Stimulated activated memory B cell treated with anti-CD40 and anti-IgM and Interleukin-4, amounts not matched to agents 10 μg/mL and 1 μg/mL and 100 μg/mL, for 72 hours (primary cell): Measurements from ENCODE around the gene GTF3C4.

Source experiments
- ATAC-seq: fragments of 150-1000 bp; cut with Tn5 transposase; 2 replicates; pipeline ENCODE4 v1.10.0; 2021
- H3K27ac Mint-ChIP-seq: one replicate; pipeline ENCODE4 v1.8.0; 2022; ENCODE audit warnings: mild to moderate bottlenecking, mixed read lengths
- H3K27me3 Mint-ChIP-seq: one replicate; pipeline ENCODE4 v1.8.0; 2022; ENCODE audit warnings: mixed read lengths
- H3K36me3 Mint-ChIP-seq: one replicate; pipeline ENCODE4 v1.8.0; 2022; ENCODE audit warnings: mixed read lengths
- H3K4me1 Mint-ChIP-seq: one replicate; pipeline ENCODE4 v1.8.0; 2022; ENCODE audit warnings: mixed read lengths
- H3K4me3 Mint-ChIP-seq: one replicate; pipeline ENCODE4 v1.8.0; 2022; ENCODE audit warnings: mild to moderate bottlenecking, moderate library complexity, mixed read lengths
- H3K9me3 Mint-ChIP-seq: one replicate; pipeline ENCODE4 v1.8.0; 2022; ENCODE audit warnings: mixed read lengths

Gene GTF3C4, protein sequence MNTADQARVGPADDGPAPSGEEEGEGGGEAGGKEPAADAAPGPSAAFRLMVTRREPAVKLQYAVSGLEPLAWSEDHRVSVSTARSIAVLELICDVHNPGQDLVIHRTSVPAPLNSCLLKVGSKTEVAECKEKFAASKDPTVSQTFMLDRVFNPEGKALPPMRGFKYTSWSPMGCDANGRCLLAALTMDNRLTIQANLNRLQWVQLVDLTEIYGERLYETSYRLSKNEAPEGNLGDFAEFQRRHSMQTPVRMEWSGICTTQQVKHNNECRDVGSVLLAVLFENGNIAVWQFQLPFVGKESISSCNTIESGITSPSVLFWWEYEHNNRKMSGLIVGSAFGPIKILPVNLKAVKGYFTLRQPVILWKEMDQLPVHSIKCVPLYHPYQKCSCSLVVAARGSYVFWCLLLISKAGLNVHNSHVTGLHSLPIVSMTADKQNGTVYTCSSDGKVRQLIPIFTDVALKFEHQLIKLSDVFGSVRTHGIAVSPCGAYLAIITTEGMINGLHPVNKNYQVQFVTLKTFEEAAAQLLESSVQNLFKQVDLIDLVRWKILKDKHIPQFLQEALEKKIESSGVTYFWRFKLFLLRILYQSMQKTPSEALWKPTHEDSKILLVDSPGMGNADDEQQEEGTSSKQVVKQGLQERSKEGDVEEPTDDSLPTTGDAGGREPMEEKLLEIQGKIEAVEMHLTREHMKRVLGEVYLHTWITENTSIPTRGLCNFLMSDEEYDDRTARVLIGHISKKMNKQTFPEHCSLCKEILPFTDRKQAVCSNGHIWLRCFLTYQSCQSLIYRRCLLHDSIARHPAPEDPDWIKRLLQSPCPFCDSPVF

DNA sequence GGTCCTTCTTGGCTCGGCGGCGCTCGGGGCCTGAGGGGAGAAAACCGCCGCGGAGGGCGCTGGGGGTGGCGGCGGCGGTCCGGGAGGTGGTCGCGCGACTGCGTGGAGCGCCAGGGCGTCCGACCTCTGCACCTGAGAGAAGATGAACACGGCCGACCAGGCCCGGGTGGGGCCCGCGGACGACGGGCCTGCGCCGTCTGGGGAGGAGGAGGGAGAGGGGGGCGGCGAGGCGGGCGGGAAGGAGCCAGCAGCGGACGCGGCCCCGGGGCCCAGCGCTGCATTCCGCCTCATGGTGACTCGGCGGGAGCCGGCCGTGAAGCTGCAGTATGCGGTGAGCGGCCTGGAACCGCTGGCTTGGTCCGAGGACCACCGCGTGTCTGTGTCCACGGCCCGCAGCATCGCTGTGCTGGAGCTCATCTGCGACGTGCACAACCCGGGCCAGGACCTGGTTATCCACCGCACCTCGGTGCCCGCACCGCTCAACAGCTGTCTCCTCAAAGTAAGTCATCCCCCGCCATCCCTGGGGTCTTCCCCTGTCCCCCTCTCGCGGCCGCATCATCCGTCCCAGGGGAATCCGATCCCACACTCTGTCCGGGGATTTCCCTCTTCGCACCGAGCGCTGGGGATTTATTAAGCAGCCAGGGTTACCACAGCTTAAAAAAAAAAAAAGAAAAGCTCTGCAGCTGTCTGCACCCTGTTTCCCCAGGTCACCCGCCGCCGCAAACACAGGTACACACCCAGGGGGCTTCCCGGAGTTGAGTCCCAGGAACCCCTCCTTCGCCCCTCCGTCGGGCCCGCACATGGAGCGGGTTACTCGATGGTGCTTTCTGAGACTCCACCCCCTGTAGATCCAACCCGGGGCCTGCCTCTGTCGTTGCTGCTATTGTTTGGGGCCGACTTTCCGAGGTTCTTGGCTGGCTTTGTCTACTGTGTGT, at the start of gene GTF3C4:
TSS of gene GTF3C4 (plus strand) at position 8 of the 935 bp plus-strand sequence. CDS start at position 143, 135 bp downstream.
- peaks cover 6% of the 10 kb centered on the region for H3K36me3 Mint-ChIP-seq

DNA sequence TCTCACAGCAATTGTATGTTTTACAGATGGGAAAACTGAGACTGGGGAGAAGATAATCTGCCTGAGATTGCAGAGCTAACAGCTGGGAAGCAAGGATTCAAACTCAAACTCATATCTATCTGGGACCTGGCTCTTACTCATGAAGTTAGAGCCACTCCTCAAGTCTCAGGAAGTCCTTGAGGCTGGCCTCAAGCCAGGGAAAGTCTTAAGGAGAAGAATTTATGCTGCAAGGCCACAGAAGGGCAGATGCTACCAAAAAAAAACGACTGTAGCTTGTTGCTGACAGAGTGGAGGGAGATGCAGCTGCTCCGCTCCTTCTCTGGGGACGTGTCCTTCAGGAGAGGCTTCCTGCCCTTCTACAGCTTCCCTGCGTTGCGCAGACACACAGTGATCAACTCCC, 48.1 kb upstream of the GTF3C4 start:
- H3K4me3 Mint-ChIP-seq, result no peak overlapping the region
- no peaks in the 10 kb centered on the region for H3K4me1 Mint-ChIP-seq
- H3K27me3 Mint-ChIP-seq, result no peaks in the 10 kb centered on the region
- no peaks in the 10 kb centered on the region for H3K9me3 Mint-ChIP-seq
- no peak for ATAC-seq
- peaks cover 55% of the 10 kb centered on the region for H3K36me3 Mint-ChIP-seq
- no peak overlapping the region for H3K27ac Mint-ChIP-seq

More for the DNA sequence above, at the start of gene GTF3C4:
- Mint-ChIP-seq H3K27ac (peak within 1 kb of the TSS; percentile 96), H3K9me3 (no peaks in the 10 kb centered on the region), H3K4me1 (peaks cover 47% of the 10 kb centered on the region), H3K27me3 (no peaks in the 10 kb centered on the region), H3K4me3 (peak within 1 kb of the TSS; percentile 85)
- peak; percentile 84 for ATAC-seq

DNA sequence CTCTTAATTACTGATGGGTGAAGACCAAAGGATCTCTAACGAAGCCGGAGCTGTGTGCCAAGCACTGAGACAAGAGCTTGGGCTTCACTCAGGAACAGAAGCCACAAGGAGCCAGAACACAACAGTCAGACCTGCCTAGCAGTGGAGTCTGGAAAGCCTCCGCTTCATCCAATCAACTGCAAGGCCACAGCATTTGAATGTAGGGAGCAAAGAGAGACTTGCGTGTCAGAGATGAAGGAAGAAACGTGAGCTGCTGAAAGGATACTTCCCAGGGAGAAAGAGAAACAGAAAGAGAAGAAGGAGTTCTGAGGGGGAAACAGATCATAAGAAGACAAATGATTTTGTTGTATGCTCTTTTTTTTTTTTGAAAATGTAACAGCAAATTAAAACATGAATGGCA, 44.0 kb upstream of the GTF3C4 start:
- H3K27me3 Mint-ChIP-seq, result no peaks in the 10 kb centered on the region
- no peaks in the 10 kb centered on the region for H3K4me1 Mint-ChIP-seq
- no peak overlapping the region for H3K27ac Mint-ChIP-seq
- no peaks in the 10 kb centered on the region for H3K9me3 Mint-ChIP-seq
- H3K36me3 Mint-ChIP-seq, result peaks cover 67% of the 10 kb centered on the region
- ATAC-seq, result no peak
- H3K4me3 Mint-ChIP-seq, result no peak overlapping the region

DNA sequence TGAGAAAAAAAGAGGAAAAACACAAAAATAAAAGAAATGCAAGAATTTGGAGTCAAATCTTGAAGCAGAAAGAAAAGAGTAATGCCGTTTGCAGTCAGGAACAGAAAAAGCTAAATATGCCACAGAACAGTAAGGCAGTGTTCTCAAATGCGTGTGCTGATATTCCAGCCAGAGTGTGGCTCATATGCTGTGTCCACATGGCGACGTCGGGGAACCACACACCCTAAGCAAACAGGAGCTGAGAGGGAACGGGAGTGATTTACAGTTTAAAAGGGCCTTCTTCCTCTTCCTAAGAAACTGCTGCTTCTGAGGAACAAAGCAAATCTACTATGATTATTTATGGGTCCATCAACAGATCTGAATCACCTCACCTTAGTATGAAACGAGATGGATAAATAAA, 43.2 kb upstream of the GTF3C4 start:
- ATAC-seq, result no peak
- Mint-ChIP-seq H3K9me3 (no peaks in the 10 kb centered on the region), H3K27me3 (no peaks in the 10 kb centered on the region), H3K27ac (no peak overlapping the region), H3K4me3 (no peak overlapping the region), H3K36me3 (peaks cover 72% of the 10 kb centered on the region), H3K4me1 (no peaks in the 10 kb centered on the region)

DNA sequence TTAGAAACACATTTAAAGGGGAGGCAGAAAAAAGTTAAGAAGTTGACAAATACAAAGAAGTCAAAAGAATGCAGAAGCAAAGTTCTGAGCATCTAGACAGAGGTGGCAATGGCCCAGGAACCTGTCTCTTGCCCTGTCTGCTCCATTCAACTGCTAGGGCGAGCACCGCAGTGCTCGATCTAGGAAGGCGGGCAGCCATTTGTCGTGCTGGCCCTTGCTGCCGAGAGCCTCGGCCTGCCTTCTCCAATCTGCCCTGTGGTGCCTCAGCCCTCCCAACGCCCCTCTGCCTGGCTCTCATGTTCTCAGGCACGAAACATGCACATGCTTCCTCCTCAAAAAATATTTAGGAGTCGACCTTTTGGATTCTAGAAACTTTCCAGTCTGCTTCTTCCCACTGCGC, 42.7 kb upstream of the GTF3C4 start:
- no peaks in the 10 kb centered on the region for H3K27me3 Mint-ChIP-seq
- no peak overlapping the region for H3K27ac Mint-ChIP-seq
- no peak for ATAC-seq
- H3K36me3 Mint-ChIP-seq, result peaks cover 77% of the 10 kb centered on the region
- no peaks in the 10 kb centered on the region for H3K9me3 Mint-ChIP-seq
- no peaks in the 10 kb centered on the region for H3K4me1 Mint-ChIP-seq
- H3K4me3 Mint-ChIP-seq, result no peak overlapping the region

DNA sequence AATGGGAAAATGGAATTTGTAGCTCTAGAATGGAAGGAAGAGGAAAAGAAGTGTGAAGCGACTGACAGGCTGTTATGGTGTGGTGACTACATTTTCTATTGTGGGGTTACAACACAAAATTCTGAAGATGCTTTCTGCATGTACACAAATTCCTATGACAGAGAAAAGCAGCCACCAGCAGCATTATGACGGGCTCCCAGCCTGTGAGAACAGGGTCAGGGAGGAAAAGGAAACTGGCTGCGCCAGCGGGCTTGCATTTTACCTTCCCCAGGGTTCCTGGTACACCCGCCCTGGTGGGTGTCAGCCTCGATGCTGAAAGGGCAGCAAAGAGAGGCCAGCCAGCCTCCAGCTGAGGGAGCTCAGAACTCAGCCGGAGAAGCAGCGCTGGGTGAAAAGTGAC, 41.5 kb upstream of the GTF3C4 start:
- Mint-ChIP-seq H3K36me3 (peaks cover 88% of the 10 kb centered on the region), H3K27ac (no peak overlapping the region), H3K9me3 (no peaks in the 10 kb centered on the region), H3K27me3 (no peaks in the 10 kb centered on the region), H3K4me3 (no peak overlapping the region), H3K4me1 (no peaks in the 10 kb centered on the region)
- ATAC-seq, result no peak

DNA sequence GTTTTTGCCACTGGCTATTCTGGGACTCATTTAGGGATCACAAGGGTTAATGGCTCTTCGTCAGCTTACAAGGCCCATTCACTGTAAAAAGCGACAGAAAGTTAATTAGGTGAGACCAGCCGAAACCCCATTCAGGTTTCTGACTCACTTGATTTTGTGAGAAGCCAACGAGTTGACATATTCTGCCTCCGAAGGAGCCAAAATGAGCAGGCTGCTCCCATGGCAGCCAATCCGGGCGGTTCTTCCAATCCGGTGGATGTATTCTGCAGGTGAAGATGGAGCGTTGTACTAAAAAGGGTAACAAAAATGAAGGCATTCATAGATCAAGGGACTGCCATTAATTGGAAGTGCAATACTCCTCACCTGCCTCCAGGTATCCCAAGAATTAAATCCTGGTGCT, 40.1 kb upstream of the GTF3C4 start:
- no peaks in the 10 kb centered on the region for H3K4me1 Mint-ChIP-seq
- H3K27ac Mint-ChIP-seq, result no peak overlapping the region
- peaks cover 96% of the 10 kb centered on the region for H3K36me3 Mint-ChIP-seq
- no peak for ATAC-seq
- H3K9me3 Mint-ChIP-seq, result no peaks in the 10 kb centered on the region
- no peaks in the 10 kb centered on the region for H3K27me3 Mint-ChIP-seq
- no peak overlapping the region for H3K4me3 Mint-ChIP-seq

DNA sequence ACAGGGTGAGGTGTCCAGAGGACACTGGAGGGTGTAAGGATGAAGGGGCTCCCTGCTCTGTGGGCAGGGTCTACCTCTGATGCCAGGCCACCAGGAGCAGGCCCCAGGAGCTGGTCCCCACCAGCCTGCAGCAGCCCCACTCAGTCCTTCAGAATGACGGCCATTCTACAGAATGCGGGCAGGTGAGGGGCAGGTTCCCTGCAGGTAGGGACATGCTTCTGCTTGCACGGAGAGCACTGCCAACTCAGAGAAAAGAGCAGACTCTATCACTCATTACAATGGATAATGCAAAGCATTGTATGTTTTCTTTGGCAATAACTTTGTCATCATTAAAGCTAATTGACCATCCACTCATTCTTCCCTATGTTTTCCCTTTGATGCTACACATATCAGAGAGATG, 39.5 kb upstream of the GTF3C4 start:
- no peaks in the 10 kb centered on the region for H3K4me1 Mint-ChIP-seq
- ATAC-seq, result no peak
- no peaks in the 10 kb centered on the region for H3K9me3 Mint-ChIP-seq
- H3K36me3 Mint-ChIP-seq, result peaks cover 90% of the 10 kb centered on the region
- no peaks in the 10 kb centered on the region for H3K27me3 Mint-ChIP-seq
- no peak overlapping the region for H3K4me3 Mint-ChIP-seq
- no peak overlapping the region for H3K27ac Mint-ChIP-seq

DNA sequence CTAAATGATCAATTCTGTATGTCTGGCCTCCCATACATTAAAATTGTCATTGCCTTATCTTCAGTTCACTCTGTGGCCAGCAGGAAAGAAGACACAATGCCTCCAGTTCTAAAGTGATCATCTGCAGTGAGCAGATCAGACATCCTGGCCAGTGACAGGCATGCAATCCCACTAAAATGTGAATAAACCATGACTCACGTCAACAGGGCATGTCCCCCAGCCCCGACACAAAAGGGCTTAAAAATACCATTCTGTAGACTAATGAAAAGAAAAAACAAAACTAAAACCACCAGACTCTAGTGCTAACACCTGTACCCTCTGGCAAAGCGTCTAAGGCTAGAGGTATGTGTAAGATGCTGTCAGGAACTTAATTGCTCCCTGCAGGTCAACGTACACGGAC, 39.0 kb upstream of the GTF3C4 start:
- H3K27me3 Mint-ChIP-seq, result no peaks in the 10 kb centered on the region
- H3K36me3 Mint-ChIP-seq, result peaks cover 86% of the 10 kb centered on the region
- no peaks in the 10 kb centered on the region for H3K9me3 Mint-ChIP-seq
- H3K27ac Mint-ChIP-seq, result no peak overlapping the region
- H3K4me3 Mint-ChIP-seq, result no peak overlapping the region
- no peak for ATAC-seq
- H3K4me1 Mint-ChIP-seq, result no peaks in the 10 kb centered on the region

DNA sequence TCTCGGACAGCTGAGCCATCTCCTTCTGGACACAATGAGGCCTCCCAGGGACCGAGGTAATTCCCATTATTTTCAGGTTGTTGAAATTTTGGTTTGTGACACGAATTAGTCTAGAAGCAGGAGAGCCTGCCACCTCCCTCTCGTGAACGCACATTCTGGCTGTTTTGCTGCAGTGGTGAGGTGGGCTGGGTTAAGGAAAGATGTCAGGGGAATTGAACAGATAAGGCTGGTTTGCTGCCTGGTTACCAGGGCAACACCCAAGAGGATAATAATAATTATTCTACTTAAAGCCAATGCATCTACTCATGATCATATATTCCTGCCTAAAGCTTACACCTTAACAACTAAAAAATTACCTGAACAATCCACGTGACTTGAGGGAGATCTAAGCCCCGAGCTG, 38.6 kb upstream of the GTF3C4 start:
- no peaks in the 10 kb centered on the region for H3K9me3 Mint-ChIP-seq
- peaks cover 82% of the 10 kb centered on the region for H3K36me3 Mint-ChIP-seq
- no peak for ATAC-seq
- H3K27me3 Mint-ChIP-seq, result no peaks in the 10 kb centered on the region
- no peaks in the 10 kb centered on the region for H3K4me1 Mint-ChIP-seq
- no peak overlapping the region for H3K4me3 Mint-ChIP-seq
- no peak overlapping the region for H3K27ac Mint-ChIP-seq

DNA sequence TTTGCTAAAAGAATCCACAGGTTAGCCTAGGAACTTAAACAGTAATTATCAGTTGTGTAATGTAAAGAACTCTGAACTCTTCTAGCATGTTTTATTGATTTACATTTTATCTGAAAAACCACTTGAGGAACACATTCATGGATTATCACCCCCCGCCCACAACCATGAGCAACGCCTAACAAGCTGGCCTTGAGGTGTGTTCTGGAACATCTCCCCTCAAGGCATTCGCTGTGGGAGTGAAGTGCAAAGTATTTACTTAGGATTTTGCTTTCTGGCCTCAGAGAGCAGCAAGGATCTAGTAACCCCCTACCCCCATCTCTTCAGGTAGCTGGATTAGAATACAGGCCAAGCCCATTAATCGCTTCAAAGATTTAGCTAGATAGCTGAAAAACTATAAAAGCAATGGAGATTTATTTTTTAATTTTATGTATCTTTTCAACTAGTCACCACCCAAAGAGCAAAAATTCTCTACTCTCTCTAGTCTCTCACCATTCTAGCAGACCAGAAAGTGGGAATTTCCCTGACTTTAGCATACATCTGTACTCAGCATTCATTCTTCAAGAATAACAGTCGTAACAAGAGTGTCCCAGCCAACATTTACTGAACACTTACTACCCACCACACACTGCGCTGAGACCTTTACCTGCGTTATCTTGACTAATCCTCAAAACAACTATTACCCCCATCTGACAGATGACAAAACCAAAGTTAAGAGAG, 37.7 kb upstream of the GTF3C4 start:
- Mint-ChIP-seq H3K27me3 (no peaks in the 10 kb centered on the region), H3K27ac (no peak overlapping the region), H3K36me3 (peaks cover 82% of the 10 kb centered on the region), H3K4me1 (no peaks in the 10 kb centered on the region), H3K4me3 (no peak overlapping the region), H3K9me3 (no peaks in the 10 kb centered on the region)
- ATAC-seq, result no peak

DNA sequence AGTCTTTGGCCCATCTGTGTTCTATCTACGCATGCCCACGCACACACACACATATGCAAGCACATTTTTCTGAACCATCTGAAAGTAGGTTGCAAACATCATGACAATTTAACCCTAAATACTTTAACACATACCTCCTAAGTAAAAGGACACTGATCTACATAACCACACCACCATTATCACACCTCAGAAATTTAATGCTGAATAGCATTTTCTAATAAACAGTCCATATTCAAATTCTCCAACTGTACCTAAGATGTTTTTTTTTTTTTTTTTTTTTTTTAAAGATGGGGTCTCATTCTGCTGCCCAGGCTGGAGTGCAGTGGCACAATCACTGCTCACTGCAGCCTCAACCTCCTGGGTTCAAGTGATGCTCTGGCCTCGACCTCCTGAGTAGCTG, 35.9 kb upstream of the GTF3C4 start:
- Mint-ChIP-seq H3K9me3 (no peaks in the 10 kb centered on the region), H3K27me3 (no peaks in the 10 kb centered on the region), H3K36me3 (peaks cover 79% of the 10 kb centered on the region), H3K4me1 (no peaks in the 10 kb centered on the region), H3K4me3 (no peak overlapping the region), H3K27ac (no peak overlapping the region)
- ATAC-seq, result no peak

DNA sequence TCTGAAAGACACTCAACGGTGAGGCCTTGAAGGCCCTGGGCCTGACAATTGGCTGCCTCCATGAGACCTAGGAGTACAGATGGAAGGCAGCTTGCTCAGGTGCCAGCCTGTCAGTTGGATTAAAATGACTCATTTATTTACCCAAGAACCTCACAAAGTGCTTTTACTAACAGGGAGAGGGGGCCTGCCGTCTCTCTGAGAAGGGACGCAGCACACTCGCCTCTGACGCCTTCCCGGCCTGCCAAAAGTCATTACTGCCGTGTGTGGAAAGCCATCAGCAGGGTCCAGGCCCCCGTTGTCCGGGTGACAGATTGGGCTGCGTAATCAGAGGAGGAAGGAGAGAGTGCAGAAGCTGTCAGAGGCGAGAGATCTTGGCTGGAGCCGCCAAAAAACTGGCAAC, 32.9 kb upstream of the GTF3C4 start:
- no peak overlapping the region for H3K27ac Mint-ChIP-seq
- no peaks in the 10 kb centered on the region for H3K9me3 Mint-ChIP-seq
- ATAC-seq, result no peak
- no peaks in the 10 kb centered on the region for H3K4me1 Mint-ChIP-seq
- peaks cover 75% of the 10 kb centered on the region for H3K36me3 Mint-ChIP-seq
- no peaks in the 10 kb centered on the region for H3K27me3 Mint-ChIP-seq
- H3K4me3 Mint-ChIP-seq, result no peak overlapping the region

DNA sequence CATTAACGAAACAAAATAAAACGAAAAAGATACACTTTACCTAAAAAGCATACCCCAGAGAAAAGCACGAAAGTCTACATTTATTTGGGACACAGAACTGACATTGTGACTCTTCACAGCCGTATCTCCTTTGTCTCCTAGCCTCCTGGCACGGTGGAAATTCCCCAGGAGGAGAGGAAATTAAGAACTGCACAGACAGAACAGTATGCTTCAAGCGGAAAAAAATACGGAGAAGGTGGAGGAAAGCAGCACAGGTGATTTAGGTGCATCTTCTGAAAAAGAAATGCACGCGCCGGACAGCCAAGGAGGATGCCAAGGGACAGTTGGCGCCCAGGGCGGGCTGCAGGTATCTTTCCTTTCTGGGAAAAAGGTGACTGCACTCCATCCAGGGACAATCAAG, 32.5 kb upstream of the GTF3C4 start:
- no peaks in the 10 kb centered on the region for H3K27me3 Mint-ChIP-seq
- no peak overlapping the region for H3K4me3 Mint-ChIP-seq
- no peaks in the 10 kb centered on the region for H3K9me3 Mint-ChIP-seq
- H3K4me1 Mint-ChIP-seq, result no peaks in the 10 kb centered on the region
- H3K27ac Mint-ChIP-seq, result no peak overlapping the region
- H3K36me3 Mint-ChIP-seq, result peaks cover 72% of the 10 kb centered on the region
- ATAC-seq, result no peak
